H9 (cell line): ENCODE data around the gene ZFYVE27. TPM values are rescaled to one million over a fixed set of nuclear protein-coding genes. Genes with fewer than 3 reads are reported as not detected.

Experiments used
- DNase-seq: peaks from one replicate; pipeline ENCODE4 v3.0.0-alpha.2; 2017
- H2AFZ ChIP-seq: one replicate; pipeline ENCODE4 v1.6.1; 2013; ENCODE audit warnings: mild to moderate bottlenecking, low read length, control low read depth, moderate library complexity
- H2AK5ac ChIP-seq: 2 replicates; pipeline ENCODE4 v1.6.1; 2013; ENCODE audit warnings: low read length, control low read depth, mixed read lengths; ENCODE audit not compliant: insufficient read length
- H2BK120ac ChIP-seq: one replicate; pipeline ENCODE4 v1.6.1; 2013; ENCODE audit warnings: low read depth, mild to moderate bottlenecking, low read length, control low read depth, inconsistent platforms; ENCODE audit not compliant: poor library complexity, severe bottlenecking
- H2BK12ac ChIP-seq: 2 replicates; pipeline ENCODE4 v1.6.1; 2013; ENCODE audit warnings: low read length, control low read depth, mixed read lengths, low read depth; ENCODE audit not compliant: insufficient read length
- H2BK15ac ChIP-seq: 2 replicates; pipeline ENCODE4 v1.6.1; 2013; ENCODE audit warnings: low read depth, low read length, control low read depth
- H2BK20ac ChIP-seq: one replicate; pipeline ENCODE4 v1.6.1; 2013; ENCODE audit warnings: low read depth, mild to moderate bottlenecking, low read length, control low read depth, inconsistent platforms; ENCODE audit not compliant: poor library complexity, severe bottlenecking
- H2BK5ac ChIP-seq: 2 replicates; pipeline ENCODE4 v1.6.1; 2013; ENCODE audit warnings: low read length, control low read depth, mixed read lengths; ENCODE audit not compliant: insufficient read length
- H3K14ac ChIP-seq: 2 replicates; pipeline ENCODE4 v1.6.1; 2013; ENCODE audit warnings: low read length, control low read depth; ENCODE audit not compliant: insufficient read depth
- H3K18ac ChIP-seq: 2 replicates; pipeline ENCODE4 v1.6.1; 2013; ENCODE audit warnings: low read depth, mild to moderate bottlenecking, mixed read lengths, low read length, control low read depth; ENCODE audit not compliant: insufficient read length
- H3K23ac ChIP-seq: 2 replicates; pipeline ENCODE4 v1.6.1; 2013; ENCODE audit warnings: low read length, control low read depth, mixed read lengths, low read depth; ENCODE audit not compliant: insufficient read length
- H3K23me2 ChIP-seq: 2 replicates; pipeline ENCODE4 v1.6.1; 2013; ENCODE audit warnings: low read depth, mild to moderate bottlenecking, mixed read lengths, low read length, control low read depth; ENCODE audit not compliant: insufficient read length, poor library complexity, severe bottlenecking
- H3K27ac ChIP-seq: 2 replicates; pipeline ENCODE4 v1.5.1; 2013; ENCODE audit warnings: low read length, control low read depth, mixed read lengths, low read depth; ENCODE audit not compliant: insufficient read length
- H3K27me3 ChIP-seq: 2 replicates; pipeline ENCODE4 v1.6.1; 2013; ENCODE audit warnings: low read length, control low read depth, inconsistent platforms; ENCODE audit not compliant: insufficient read depth
- H3K4ac ChIP-seq: 2 replicates; pipeline ENCODE4 v1.6.1; 2013; ENCODE audit warnings: low read depth, mild to moderate bottlenecking, control low read depth, inconsistent platforms, low read length, moderate library complexity
- H3K4me1 ChIP-seq: 2 replicates; pipeline ENCODE4 v1.6.1; 2013; ENCODE audit warnings: low read length, control low read depth, inconsistent platforms; ENCODE audit not compliant: insufficient read depth
- H3K4me2 ChIP-seq: 2 replicates; pipeline ENCODE4 v1.6.1; 2013; ENCODE audit warnings: low read length, control low read depth, mixed read lengths; ENCODE audit not compliant: insufficient read length, insufficient read depth
- H3K56ac ChIP-seq: 2 replicates; pipeline ENCODE4 v1.6.1; 2013; ENCODE audit warnings: low read depth, mild to moderate bottlenecking, mixed read lengths, low read length, control low read depth; ENCODE audit not compliant: insufficient read length
- H3K79me1 ChIP-seq: 2 replicates; pipeline ENCODE4 v1.6.1; 2013; ENCODE audit warnings: low read depth, mild to moderate bottlenecking, moderate library complexity, low read length, control low read depth, inconsistent platforms; ENCODE audit not compliant: insufficient read depth, poor library complexity, severe bottlenecking
- H3K79me2 ChIP-seq: 2 replicates; pipeline ENCODE4 v1.6.1; 2013; ENCODE audit warnings: low read length, control low read depth, inconsistent platforms; ENCODE audit not compliant: insufficient read depth
- H3K9ac ChIP-seq: 2 replicates; pipeline ENCODE4 v1.6.1; 2013; ENCODE audit warnings: low read length, control low read depth, mixed read lengths; ENCODE audit not compliant: insufficient read length; ENCODE audit errors: extremely low read depth
- H3K9me3 ChIP-seq: one replicate; pipeline ENCODE4 v1.6.1; 2013; ENCODE audit warnings: low read depth, low read length, inconsistent platforms; ENCODE audit not compliant: control insufficient read depth
- H3T11ph ChIP-seq: one replicate; pipeline ENCODE4 v1.6.1; 2013; ENCODE audit warnings: mild to moderate bottlenecking, low read length, control low read depth, inconsistent platforms
- H4K20me1 ChIP-seq: one replicate; pipeline ENCODE4 v1.6.1; 2013; ENCODE audit not compliant: control insufficient read depth, insufficient read length, insufficient read depth
- H4K5ac ChIP-seq: 2 replicates; pipeline ENCODE4 v1.6.1; 2013; ENCODE audit warnings: low read depth, mild to moderate bottlenecking, mixed read lengths, low read length, control low read depth; ENCODE audit not compliant: insufficient read length
- H4K8ac ChIP-seq: replicated peaks from 2 replicates; pipeline ENCODE4 v1.6.1; 2013; ENCODE audit warnings: low read length, control low read depth, mixed read lengths, low read depth; ENCODE audit not compliant: insufficient read length
- H4K91ac ChIP-seq: 2 replicates; pipeline ENCODE4 v1.6.1; 2013; ENCODE audit warnings: low read depth, mild to moderate bottlenecking, moderate library complexity, mixed read lengths, low read length, control low read depth; ENCODE audit not compliant: insufficient read length
- H3K27ac Mint-ChIP-seq, 3 experiments: 2 replicates in 2 of 3; 3 replicates in 1 of 3; pipeline ENCODE4 v1.8.0; 2020 to 2021; ENCODE audit warnings: mixed read lengths in 3 of 3, mild to moderate bottlenecking in 1 of 3, moderate library complexity in 1 of 3
- H3K27me3 Mint-ChIP-seq: 2 replicates; pipeline ENCODE4 v1.8.0; 2021; ENCODE audit warnings: low read depth, mild to moderate bottlenecking, moderate library complexity, mixed read lengths
- H3K36me3 Mint-ChIP-seq, 3 experiments: 2 replicates in 2 of 3; 3 replicates in 1 of 3; pipeline ENCODE4 v1.8.0; 2020 to 2021; ENCODE audit warnings: low read depth in 3 of 3, mixed read lengths in 3 of 3; ENCODE audit not compliant: insufficient read depth in 1 of 3
- H3K4me1 Mint-ChIP-seq, 2 experiments: 2 replicates each; pipeline ENCODE4 v1.8.0; 2020; ENCODE audit warnings: mixed read lengths in 2 of 2
- H3K4me3 Mint-ChIP-seq, 2 experiments: 2 replicates in 1 of 2; 3 replicates in 1 of 2; pipeline ENCODE4 v1.8.0; 2020 to 2021; ENCODE audit warnings: mild to moderate bottlenecking in 2 of 2, mixed read lengths in 2 of 2, moderate library complexity in 1 of 2
- H3K9me3 Mint-ChIP-seq, 2 experiments: 2 replicates in 1 of 2; 3 replicates in 1 of 2; pipeline ENCODE4 v1.8.0; 2020; ENCODE audit warnings: mild to moderate bottlenecking in 2 of 2, mixed read lengths in 2 of 2, moderate library complexity in 1 of 2
- WGBS: extraction: QIAGEN DNeasy Blood & Tissue Kit; methylation state at CpG from one replicate; pipeline ENCODE4 v1.1.7; 2013; ENCODE audit warnings: missing lambda C conversion rate, low lambda C conversion rate, mixed read lengths; ENCODE audit not compliant: insufficient read length; ENCODE audit errors: extremely low coverage; 5-methylcytosine and 5-hydroxymethylcytosine counted together
- total RNA-seq: library from RNA; stranded (reverse); gene quantifications from 2 replicates; pipeline ENCODE4 v1.2.1, GENCODE V29; 2021
- TF ChIP-seq, protein P1 (sequence below): fragments of 200-600 bp; sonication (generic); conservative IDR thresholded peaks from 3 replicates; pipeline ENCODE4 v1.8.0; 2021; ENCODE audit warnings: antibody characterized with exemption, mild to moderate bottlenecking

Gene ZFYVE27
- total RNA-seq, 1 experiment from 2014 or later, result 33.2 TPM

DNA sequence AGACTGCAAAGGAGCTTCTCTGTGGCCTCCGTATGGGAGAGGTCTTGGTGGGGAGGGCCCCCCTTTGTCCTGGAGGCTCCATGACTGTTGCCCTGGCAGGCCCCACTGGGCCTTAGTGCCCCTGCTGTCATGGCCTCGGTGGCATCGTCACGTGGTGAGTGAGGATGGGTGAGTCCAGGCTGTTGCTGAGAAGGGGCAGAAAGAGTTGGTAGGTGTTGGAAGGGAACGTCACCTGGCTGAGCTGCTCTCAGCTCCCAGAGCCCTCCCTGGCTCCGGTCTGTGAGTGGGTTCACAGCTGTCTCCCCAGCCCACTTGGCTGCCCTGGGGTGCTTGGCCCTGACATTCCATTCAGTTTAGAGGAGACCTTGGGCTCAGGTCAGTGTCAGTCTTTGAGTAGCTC, 18.8 kb downstream of the ZFYVE27 start:
- H2BK15ac ChIP-seq, result no peak overlapping the region
- no peaks in the 10 kb centered on the region for H3K27me3 Mint-ChIP-seq
- no peaks in the 10 kb centered on the region for H3K79me2 ChIP-seq
- no peaks in the 10 kb centered on the region for H3K23me2 ChIP-seq
- no peak overlapping the region for H4K91ac ChIP-seq
- peaks cover 18 to 78% (median 53%) of the 10 kb centered on the region in 3 experiments; a peak in 6 of 7 replicates for H3K36me3 Mint-ChIP-seq
- H2AK5ac ChIP-seq, result no peak overlapping the region
- H3K18ac ChIP-seq, result no peak overlapping the region
- no peak overlapping the region for H3K14ac ChIP-seq
- no peak overlapping the region for H3K56ac ChIP-seq
- no peak overlapping the region for H4K5ac ChIP-seq
- no peak overlapping the region for H3K9ac ChIP-seq
- H3K9me3 ChIP-seq, result no peaks in the 10 kb centered on the region
- no peaks in the 10 kb centered on the region for H3K27me3 ChIP-seq
- H3K4me1 Mint-ChIP-seq, result peaks cover 2 to 5% of the 10 kb centered on the region in 2 experiments; a peak in 3 of 4 replicates
- no peaks in the 10 kb centered on the region for H4K20me1 ChIP-seq
- no CpG with 5 or more reads among the region's 6 CpGs for WGBS
- H2BK20ac ChIP-seq, result no peak overlapping the region
- no peak overlapping the region for H2BK120ac ChIP-seq
- H3K23ac ChIP-seq, result no peak overlapping the region
- TF ChIP-seq, protein P1, sequence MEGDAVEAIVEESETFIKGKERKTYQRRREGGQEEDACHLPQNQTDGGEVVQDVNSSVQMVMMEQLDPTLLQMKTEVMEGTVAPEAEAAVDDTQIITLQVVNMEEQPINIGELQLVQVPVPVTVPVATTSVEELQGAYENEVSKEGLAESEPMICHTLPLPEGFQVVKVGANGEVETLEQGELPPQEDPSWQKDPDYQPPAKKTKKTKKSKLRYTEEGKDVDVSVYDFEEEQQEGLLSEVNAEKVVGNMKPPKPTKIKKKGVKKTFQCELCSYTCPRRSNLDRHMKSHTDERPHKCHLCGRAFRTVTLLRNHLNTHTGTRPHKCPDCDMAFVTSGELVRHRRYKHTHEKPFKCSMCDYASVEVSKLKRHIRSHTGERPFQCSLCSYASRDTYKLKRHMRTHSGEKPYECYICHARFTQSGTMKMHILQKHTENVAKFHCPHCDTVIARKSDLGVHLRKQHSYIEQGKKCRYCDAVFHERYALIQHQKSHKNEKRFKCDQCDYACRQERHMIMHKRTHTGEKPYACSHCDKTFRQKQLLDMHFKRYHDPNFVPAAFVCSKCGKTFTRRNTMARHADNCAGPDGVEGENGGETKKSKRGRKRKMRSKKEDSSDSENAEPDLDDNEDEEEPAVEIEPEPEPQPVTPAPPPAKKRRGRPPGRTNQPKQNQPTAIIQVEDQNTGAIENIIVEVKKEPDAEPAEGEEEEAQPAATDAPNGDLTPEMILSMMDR, result no peak
- H3K27ac ChIP-seq, result no peak overlapping the region
- H2AFZ ChIP-seq, result no peak overlapping the region
- no peak overlapping the region for H2BK12ac ChIP-seq
- no peak overlapping the region for H3T11ph ChIP-seq
- H3K79me1 ChIP-seq, result no peaks in the 10 kb centered on the region
- H3K9me3 Mint-ChIP-seq, result no peaks in the 10 kb centered on the region
- H3K27ac Mint-ChIP-seq, result no peak overlapping the region
- no peak overlapping the region for H3K4ac ChIP-seq
- H2BK5ac ChIP-seq, result no peak overlapping the region
- H3K4me3 Mint-ChIP-seq, result no peak overlapping the region
- H3K4me1 ChIP-seq, result no peaks in the 10 kb centered on the region
- no peak for DNase-seq
- no peak overlapping the region for H4K8ac ChIP-seq
- H3K4me2 ChIP-seq, result no peak overlapping the region
